ENCODE results near the gene DLGAP1. TPM values are rescaled to one million over a fixed set of nuclear protein-coding genes. Genes with fewer than 3 reads are reported as not detected.

The DLGAP1 gene
- total RNA-seq, 3 donors from 2014 or later (not counting 1 experiment from before 2014, with no cell fraction given): not detected

GRCh38 chr18:3693410-3693809 is 761.7 kb downstream of the DLGAP1 start:
- H3K4me1 ChIP-seq (ENCODE audit: control insufficient read depth, insufficient read depth, low read length): no peaks in the 10 kb centered on the region
- H3K4me3 ChIP-seq (ENCODE audit: low read length): no peak overlapping the region
- H3K27ac ChIP-seq (ENCODE audit: low read length): no peak overlapping the region
- no peak overlapping the region for H3K4me3 Mint-ChIP-seq
- intact Hi-C loops (cut with micrococcal nuclease): no loop called here
- WGBS (ENCODE audit: insufficient coverage): 25% methylated on average over 2 of the region's 2 CpGs
- peaks cover 0 to 14% of the 10 kb centered on the region in 2 donors for H3K27me3 Mint-ChIP-seq (ENCODE audit: low read depth in 2 of 2)
- DNase-seq: no peak
- peaks cover 0 to 3% of the 10 kb centered on the region in 2 donors for H3K9me3 Mint-ChIP-seq
- no peaks in the 10 kb centered on the region for H3K27me3 ChIP-seq (ENCODE audit: control insufficient read depth, insufficient read depth, low read length)
- H3K9me3 ChIP-seq (ENCODE audit: control insufficient read depth, insufficient read depth, low read length): no peaks in the 10 kb centered on the region
- ATAC-seq: peak in 1 of 3 donors; percentile 39
- H3K27ac Mint-ChIP-seq: no peak overlapping the region
- no peaks in the 10 kb centered on the region for H3K36me3 Mint-ChIP-seq
- TF ChIP-seq CTCF (IDR thresholded peaks at IDR 0.05): no peak
- H3K4me1 Mint-ChIP-seq: no peaks in the 10 kb centered on the region
- H3K36me3 ChIP-seq (ENCODE audit: control insufficient read depth, insufficient read depth, low read length): no peaks in the 10 kb centered on the region

- ATAC-seq: no peak
- H3K27me3 ChIP-seq (ENCODE audit: control insufficient read depth, insufficient read depth, low read length): no peaks in the 10 kb centered on the region
- no peak overlapping the region for H3K27ac ChIP-seq (ENCODE audit: low read length)
- H3K4me3 ChIP-seq (ENCODE audit: low read length): no peak overlapping the region
- H3K4me1 ChIP-seq (ENCODE audit: control insufficient read depth, insufficient read depth, low read length): no peaks in the 10 kb centered on the region
- H3K27me3 Mint-ChIP-seq (ENCODE audit: low read depth in 2 of 2): peaks cover 0 to 10% of the 10 kb centered on the region in 2 donors
- H3K36me3 Mint-ChIP-seq: no peaks in the 10 kb centered on the region
- no peaks in the 10 kb centered on the region for H3K36me3 ChIP-seq (ENCODE audit: control insufficient read depth, insufficient read depth, low read length)
- no peak overlapping the region for H3K4me3 Mint-ChIP-seq
- no peaks in the 10 kb centered on the region for H3K9me3 ChIP-seq (ENCODE audit: control insufficient read depth, insufficient read depth, low read length)
- H3K4me1 Mint-ChIP-seq: no peaks in the 10 kb centered on the region
- intact Hi-C loops (cut with micrococcal nuclease): no loop called here
- TF ChIP-seq CTCF (IDR thresholded peaks at IDR 0.05): no peak
- H3K27ac Mint-ChIP-seq: no peak overlapping the region
- peaks cover 0 to 3% of the 10 kb centered on the region in 2 donors for H3K9me3 Mint-ChIP-seq
- 98% methylated on average over 2 of the region's 2 CpGs for WGBS (ENCODE audit: insufficient coverage)
- DNase-seq: no peak
Observed at GRCh38 chr18:3692691-3693090, 762.4 kb downstream of the DLGAP1 start.

GRCh38 chr18:3692113-3692621 is 762.9 kb downstream of the DLGAP1 start:
- H3K27me3 Mint-ChIP-seq (ENCODE audit: low read depth in 2 of 2): peaks cover 0 to 7% of the 10 kb centered on the region in 2 donors
- no peak for ATAC-seq
- intact Hi-C loops (cut with micrococcal nuclease): no loop called here
- peaks cover 0 to 3% of the 10 kb centered on the region in 2 donors for H3K9me3 Mint-ChIP-seq
- no peaks in the 10 kb centered on the region for H3K4me1 Mint-ChIP-seq
- H3K4me3 Mint-ChIP-seq: no peak overlapping the region
- Histone ChIP-seq H3K4me3 (ENCODE audit: low read length) (no peak overlapping the region), H3K27me3 (ENCODE audit: control insufficient read depth, insufficient read depth, low read length) (no peaks in the 10 kb centered on the region), H3K36me3 (ENCODE audit: control insufficient read depth, insufficient read depth, low read length) (no peaks in the 10 kb centered on the region), H3K27ac (ENCODE audit: low read length) (no peak overlapping the region), H3K4me1 (ENCODE audit: control insufficient read depth, insufficient read depth, low read length) (no peaks in the 10 kb centered on the region), H3K9me3 (ENCODE audit: control insufficient read depth, insufficient read depth, low read length) (no peaks in the 10 kb centered on the region)
- H3K36me3 Mint-ChIP-seq: no peaks in the 10 kb centered on the region
- TF ChIP-seq CTCF (IDR thresholded peaks at IDR 0.05): no peak
- 100% methylated on average over 1 of the region's 2 CpGs for WGBS (ENCODE audit: insufficient coverage)
- no peak overlapping the region for H3K27ac Mint-ChIP-seq
- DNase-seq: no peak

GRCh38 chr18:3691705-3692104 is 763.4 kb downstream of the DLGAP1 start:
- Histone ChIP-seq H3K9me3 (ENCODE audit: control insufficient read depth, insufficient read depth, low read length) (no peaks in the 10 kb centered on the region), H3K4me1 (ENCODE audit: control insufficient read depth, insufficient read depth, low read length) (no peaks in the 10 kb centered on the region), H3K4me3 (ENCODE audit: low read length) (no peak overlapping the region), H3K27ac (ENCODE audit: low read length) (no peak overlapping the region), H3K36me3 (ENCODE audit: control insufficient read depth, insufficient read depth, low read length) (no peaks in the 10 kb centered on the region), H3K27me3 (ENCODE audit: control insufficient read depth, insufficient read depth, low read length) (no peaks in the 10 kb centered on the region)
- no peak overlapping the region for H3K4me3 Mint-ChIP-seq
- H3K9me3 Mint-ChIP-seq: no peaks in the 10 kb centered on the region
- DNase-seq (no peak), ATAC-seq (no peak)
- intact Hi-C loops (cut with micrococcal nuclease): no loop called here
- WGBS (ENCODE audit: insufficient coverage): 96% methylated on average over 2 of the region's 3 CpGs
- no peak overlapping the region for H3K27ac Mint-ChIP-seq
- peaks cover 0 to 4% of the 10 kb centered on the region in 2 donors for H3K27me3 Mint-ChIP-seq (ENCODE audit: low read depth in 2 of 2)
- TF ChIP-seq CTCF (IDR thresholded peaks at IDR 0.05): no peak
- H3K36me3 Mint-ChIP-seq: no peaks in the 10 kb centered on the region
- H3K4me1 Mint-ChIP-seq: no peaks in the 10 kb centered on the region
